GM21786 (cell line): ENCODE measurements around the gene DMRT2.
A peak's percentile ranks its signal among the peaks of the same experiment; 100 is the strongest.

Source experiments
- ATAC-seq: cut with Tn5 transposase; IDR thresholded peaks from one replicate; pipeline ENCODE4 v1.9.1; 2021; ENCODE audit not compliant: unreplicated experiment

The DMRT2 gene

DNA sequence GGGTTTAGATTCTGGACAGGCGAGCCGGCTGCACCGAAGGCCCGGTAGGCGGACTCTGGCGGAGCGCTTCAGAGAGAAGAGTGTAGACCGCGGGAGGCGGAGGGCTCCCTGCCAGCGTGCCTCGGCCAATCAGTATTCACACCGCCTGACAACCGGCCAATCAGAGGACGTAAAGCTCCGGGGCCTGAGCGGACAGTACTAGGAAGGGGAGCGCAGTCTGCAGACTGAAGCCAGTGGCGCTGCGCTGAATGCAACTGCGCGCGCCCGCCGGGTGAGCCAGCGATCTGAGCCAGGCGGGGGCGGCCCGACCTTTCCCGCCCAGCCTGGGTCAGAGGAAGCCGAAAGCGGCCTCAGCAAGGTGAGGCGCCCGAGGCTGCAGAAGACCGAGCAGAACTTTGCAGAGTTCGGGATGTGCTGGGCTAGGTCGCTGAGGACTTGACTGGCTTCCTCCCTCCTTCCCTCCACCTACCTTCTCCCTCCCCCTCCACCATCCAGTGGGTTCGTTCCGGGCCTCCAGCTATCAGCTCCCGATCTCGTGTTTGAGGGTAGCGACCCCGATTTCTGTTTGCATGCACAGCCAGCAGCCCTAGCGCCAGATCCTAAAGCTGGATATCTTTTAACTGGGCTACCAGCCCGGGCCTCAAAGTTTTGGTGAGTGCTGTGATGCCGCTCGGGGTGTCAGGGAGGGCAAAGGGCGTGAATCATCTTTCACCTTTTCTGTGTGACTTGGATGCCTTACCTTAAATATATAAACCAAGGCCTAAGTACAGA is at the start of gene DMRT2:
DMRT2 (plus strand) TSS at position 233 of the 771 bp plus-strand sequence. CDS start 1,257 bp downstream, outside the sequence.
- ATAC-seq: no peak

DNA sequence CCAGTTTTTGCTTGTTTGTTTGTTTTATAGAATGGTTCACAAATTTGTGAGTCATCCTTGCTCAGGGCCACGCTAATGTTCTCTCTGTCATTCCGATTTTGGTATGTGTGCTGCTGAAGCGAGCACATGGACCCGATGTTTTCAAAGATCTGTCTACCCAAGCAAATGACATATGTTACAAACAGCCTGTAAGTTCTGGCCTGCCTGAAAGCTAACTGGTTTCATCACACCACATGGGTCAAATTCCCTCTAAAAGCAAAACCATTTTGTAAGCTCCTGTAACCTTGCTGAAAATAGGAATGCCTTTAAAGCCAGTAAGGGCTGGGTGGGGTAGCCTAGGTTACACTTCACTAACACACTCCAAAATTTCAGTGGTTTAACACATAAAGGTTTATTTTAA is 48.3 kb upstream of the DMRT2 start:
- no peak for ATAC-seq

DNA sequence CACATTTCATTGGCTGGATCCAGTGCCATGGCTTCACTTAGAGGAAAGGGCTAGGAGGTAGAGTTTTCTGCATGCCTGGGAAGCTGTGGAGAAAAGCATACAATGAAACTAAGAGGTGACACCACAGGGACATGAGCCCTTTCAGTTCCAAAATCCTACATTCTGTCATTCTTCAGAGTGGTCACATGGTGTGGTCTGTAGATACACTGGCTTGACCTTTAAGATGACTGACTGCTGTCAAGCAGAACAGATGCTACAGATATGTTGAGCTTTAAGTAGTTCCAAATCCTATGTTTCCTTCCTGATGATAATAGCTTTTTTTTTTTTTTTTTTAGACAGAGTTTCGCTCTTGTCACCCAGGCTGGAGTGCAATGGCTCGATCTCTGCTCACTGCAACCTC is 47.5 kb upstream of the DMRT2 start:
- ATAC-seq: no peak

DNA sequence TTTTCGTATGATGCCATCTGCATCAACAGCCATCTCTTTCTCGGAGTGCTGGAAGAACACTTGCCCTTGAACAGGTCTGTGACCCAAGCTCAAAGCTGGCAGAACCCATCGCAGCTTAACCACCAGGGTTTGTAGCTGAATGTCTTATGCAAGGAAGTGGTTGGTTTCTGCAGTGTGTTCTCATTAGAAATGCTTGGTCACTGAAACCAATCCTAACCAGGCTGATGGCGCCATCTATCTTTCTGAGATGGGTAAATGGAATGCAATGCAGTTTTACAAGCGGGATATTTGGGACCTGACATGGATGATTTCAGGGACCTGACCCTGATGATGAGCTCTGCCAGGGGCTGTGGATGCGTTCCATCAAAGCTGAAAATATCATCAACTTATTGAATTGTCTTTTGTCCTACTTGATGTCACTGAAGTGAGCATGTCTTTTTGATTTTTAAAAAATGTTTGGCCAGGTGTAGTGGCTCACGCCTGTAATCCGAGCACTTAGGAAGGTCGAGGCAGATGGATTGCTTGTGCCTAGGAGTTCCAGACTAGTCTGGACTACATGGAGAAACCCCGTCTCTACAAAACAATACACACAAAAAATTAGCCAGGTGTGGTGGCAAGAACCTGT is 45.0 kb upstream of the DMRT2 start:
- ATAC-seq: peak; percentile 71

DNA sequence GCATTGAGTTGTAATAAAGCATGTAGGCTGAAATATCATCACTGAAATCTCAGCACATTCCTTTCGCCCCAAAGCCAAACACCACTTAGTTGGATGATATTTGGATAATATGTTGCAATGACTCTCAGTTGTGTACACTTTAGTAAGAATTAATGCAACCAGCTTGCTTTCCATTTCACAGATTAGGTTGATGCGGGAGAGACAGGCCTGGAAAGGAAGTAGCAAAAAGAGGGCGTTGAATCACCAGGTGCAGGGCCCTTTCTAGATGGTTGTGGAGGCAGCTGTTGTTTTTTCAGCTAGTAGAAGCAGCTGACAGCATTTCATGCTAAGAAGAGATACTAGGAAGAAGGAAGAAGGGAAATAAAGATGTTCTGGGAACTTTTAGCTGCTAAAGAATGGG is 42.8 kb upstream of the DMRT2 start:
- ATAC-seq: no peak

- no peak for ATAC-seq
These were observed 41.9 kb upstream of the DMRT2 start for GRCh38 chr9:1008216-1008615.

DNA sequence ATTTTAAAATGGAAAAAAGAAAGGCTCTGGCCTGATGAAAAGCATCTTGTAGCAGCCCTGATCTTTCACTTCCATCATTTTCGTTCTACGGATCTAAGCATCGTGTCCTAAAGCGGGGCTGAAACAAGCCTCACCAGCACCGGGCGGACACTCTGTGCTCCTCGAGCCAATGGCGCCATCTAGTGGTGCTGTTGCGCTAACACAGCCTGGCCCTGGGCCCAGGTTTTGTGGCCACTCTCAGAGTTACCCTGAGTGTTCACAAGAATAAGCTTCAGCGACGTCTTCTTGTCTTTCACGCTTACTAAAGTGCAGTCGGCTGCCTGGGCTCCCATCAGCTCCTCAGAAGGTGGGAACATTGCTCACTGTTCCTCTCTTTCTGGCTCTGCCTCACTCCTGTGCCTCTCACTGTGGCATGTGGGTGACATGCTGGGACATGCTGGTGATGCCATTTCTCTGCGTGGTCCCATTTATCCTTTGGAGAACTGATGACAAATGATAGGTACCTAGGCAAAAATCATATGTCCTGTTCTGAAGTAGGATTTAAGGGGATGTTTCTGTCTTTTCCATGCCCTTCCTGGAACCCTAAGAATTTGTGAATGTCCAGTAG is 41.0 kb upstream of the DMRT2 start:
- peak; percentile 88 for ATAC-seq

GRCh38 chr9:1013021-1013420 is 37.1 kb upstream of the DMRT2 start:
- ATAC-seq: no peak

GRCh38 chr9:1014225-1014624 is 35.9 kb upstream of the DMRT2 start:
- no peak for ATAC-seq

DNA sequence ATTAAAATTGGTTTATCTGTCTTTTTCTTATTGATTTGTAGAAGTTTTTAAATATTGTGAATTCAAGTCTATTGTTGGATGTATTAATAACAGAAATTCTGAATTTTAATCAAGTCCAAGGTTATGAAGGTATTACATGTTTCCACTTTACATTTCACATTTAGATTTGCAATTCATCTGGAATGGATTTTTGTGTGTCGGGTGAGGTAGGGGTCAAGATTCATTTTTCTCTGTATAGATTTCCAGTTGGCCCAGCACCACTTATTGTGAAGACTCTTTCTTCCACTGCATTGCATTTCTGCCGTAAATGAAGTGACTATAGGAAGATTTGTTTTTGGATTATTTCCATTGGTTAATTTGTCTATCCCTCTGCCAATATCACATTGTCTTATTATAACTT is 35.5 kb upstream of the DMRT2 start:
- ATAC-seq: no peak

GRCh38 chr9:1018121-1018520 is 32.0 kb upstream of the DMRT2 start:
- no peak for ATAC-seq

DNA sequence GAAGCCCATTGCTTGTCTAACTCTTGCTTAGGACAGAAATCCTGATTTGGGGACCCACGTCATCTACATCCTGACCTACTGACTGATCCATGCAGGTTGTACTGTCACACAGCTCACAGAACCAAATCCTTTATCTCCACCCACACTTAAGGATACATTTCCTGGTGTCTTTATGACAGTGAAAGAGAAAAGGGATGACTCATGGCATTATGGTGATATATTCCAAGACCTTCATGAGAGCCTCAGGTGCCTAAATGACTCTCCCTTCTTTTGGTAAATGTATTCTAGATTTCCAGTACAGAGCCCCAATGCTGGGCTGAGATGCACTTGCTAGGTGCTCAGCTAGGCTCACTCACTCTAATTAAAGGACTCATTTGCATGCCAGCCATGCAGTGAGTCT is 26.0 kb upstream of the DMRT2 start:
- no peak for ATAC-seq

DNA sequence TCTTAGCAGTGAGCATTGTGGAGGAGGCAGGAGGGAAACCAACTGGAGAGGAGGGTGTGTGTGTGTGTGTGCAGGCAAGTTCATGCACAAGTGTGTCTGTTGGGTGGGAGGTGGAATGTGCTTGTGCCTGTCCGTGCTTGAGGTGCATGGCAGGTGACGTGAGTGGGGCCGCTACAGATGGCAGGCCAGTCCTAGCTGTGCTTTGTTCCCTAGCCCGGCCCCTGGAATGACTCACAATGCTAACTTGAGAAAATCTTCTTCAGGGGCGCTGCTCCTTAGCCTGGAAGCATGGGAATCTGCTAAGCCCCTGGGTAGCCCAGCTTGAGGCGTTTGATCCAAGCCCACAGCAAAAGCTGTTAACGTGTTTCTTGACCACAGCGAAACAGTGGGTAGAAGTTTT is 25.0 kb upstream of the DMRT2 start:
- no peak for ATAC-seq

DNA sequence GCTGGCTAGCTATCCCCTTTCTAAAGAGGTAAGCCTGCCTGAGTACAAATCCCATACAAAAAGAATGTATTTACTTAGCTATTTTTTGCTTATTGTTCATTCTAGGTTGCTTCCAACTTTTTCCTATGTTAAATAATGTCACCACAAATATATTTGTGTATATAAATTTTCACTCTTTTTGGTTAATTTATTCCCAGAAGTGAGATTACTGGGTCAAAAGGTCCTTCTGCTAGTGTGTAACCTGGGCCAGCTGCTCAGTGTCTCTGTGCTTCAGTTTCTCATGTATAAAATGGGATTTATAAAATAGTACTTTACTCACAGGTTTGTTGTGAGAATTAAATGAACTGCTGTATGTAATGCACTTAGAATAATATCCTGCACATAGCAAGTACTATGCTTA is 23.9 kb upstream of the DMRT2 start:
- ATAC-seq: no peak

DNA sequence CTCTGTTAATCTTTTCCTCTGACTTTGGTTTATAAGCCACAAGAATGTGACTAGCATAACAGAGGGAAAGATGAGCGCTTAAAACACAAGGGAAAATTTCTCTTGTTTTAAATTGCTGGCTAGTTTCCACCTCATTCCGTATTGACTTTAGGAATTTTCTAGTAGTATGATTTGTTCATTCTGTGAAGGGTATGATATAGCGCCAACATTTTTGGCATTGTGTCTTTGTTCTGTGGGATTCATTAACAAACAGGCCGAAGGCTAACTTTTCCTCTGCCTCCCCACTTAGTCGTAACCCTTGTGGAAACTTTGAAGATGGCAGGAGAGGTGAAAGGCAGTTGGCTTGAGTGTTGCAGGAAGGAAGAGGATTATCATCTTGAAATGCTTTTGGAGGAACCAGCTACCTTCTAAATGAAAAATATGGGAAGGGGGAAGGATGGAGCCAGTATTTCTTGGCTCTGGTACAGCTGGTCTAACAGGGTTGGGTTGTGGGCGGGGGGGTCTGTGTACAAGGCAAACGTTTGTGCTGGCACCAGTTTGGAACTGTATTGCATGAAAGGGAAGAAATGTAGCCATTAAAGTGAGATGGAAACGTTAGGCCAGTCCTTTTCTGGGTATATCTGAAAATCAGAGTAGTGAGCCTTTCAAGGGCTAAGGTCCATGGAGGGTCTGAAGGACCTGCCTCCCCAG is 21.5 kb upstream of the DMRT2 start:
- ATAC-seq: no peak

- ATAC-seq: no peak
These were observed 18.1 kb upstream of the DMRT2 start for GRCh38 chr9:1031951-1032601.

- ATAC-seq: no peak
These were observed 15.9 kb upstream of the DMRT2 start for GRCh38 chr9:1034271-1034670.

DNA sequence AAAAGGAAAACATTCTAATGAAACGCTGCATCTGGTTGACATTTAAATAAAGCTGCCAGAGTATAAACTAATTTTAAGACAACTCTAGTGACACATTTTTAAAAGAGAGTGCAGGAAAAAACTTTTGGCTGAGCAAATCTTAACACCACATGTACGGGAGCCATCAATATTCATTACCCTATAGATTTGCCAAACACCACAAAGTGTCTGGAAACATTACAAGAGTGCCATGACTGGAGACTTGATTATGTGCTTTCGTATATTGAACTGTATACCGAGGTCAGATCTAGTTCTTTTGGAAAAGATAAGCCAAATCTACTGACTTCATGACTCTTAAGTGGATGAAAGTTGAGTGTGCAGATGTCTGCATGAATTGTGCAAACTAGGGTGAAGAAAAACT is 10.6 kb upstream of the DMRT2 start:
- ATAC-seq: no peak

DNA sequence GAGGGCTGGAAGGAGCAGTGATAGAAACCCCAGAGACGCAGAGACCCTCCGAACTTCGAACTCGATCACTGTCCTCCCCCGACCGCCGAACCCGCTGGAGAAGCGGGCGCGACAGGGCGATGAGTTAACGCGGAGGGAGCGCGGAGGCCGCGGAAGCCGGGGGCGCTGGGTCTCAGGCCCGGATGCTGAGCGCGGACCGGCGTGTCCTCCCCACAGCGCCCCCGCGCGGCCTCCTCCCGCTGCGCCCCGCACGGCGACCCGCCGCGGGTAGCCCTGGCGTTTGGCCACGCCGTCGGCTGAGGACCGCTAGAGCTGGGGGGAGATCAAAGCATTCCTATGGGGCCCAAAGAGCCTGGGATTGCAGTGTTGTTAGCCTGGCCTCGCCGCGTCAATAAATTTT is 7.7 kb upstream of the DMRT2 start:
- no peak for ATAC-seq

DNA sequence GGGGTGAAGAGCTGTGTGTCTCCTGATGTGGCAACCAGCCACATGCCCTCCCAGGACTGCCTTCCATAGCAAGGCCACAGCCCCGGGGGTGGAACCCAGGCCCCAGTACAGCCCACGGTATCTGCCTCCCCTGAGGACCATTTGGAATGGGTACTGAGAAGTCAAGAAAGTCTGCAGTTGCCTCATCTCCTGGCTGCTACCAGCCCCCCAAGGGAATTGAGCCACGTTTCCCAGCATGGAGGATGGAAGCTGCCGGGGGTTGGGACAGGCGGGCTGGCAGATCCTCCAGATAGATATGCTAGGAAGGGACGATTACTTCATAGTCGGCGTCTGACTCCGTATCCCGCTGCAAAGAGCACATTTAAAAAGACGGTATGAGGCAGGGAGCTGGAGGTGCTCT is 5.5 kb upstream of the DMRT2 start:
- no peak for ATAC-seq
